GM19397 (cell line): ENCODE measurements around the gene S100A16.
"Not testable (repeated sequence)": the region's sequence is repeated elsewhere in the genome, so short reads cannot be mapped to it uniquely, and the experiment has no call there.

ENCODE experiments used
- ATAC-seq: cut with Tn5 transposase; IDR thresholded peaks from one replicate; pipeline ENCODE4 v1.9.1; 2021; ENCODE audit warnings: mild to moderate bottlenecking, moderate library complexity; ENCODE audit not compliant: unreplicated experiment

The S100A16 gene

GRCh38 chr1:153565529-153566374 lies 47.2 kb downstream of the S100A16 start, which contains the start of gene S100A2:
S100A2 (minus strand) TSS chr1:153565844; CDS start chr1:153563877, 1,967 bp downstream.
- no peak for ATAC-seq

- no peak for ATAC-seq
These were observed 48.9 kb downstream of the S100A16 start for GRCh38 chr1:153563991-153564390.

DNA sequence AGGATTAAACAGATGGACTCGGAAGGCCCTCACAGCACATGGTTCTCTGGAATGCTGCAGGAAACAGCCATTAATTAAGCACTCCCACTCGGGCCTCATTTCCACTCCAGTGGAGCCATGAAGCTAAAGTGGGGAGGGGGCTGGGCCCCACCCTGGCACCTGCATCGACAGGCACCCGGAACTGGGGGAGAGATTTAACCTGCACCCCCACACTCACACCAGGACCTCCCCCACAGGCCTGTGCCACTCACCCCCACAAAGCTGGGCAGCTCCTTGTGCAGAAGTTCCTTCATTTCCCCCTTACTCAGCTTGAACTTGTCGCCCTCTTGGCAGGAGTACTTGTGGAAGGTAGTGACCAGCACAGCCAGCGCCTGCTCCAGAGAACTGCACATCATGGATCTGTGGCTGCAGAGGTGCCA lies 49.4 kb downstream of the S100A16 start:
- no peak for ATAC-seq

DNA sequence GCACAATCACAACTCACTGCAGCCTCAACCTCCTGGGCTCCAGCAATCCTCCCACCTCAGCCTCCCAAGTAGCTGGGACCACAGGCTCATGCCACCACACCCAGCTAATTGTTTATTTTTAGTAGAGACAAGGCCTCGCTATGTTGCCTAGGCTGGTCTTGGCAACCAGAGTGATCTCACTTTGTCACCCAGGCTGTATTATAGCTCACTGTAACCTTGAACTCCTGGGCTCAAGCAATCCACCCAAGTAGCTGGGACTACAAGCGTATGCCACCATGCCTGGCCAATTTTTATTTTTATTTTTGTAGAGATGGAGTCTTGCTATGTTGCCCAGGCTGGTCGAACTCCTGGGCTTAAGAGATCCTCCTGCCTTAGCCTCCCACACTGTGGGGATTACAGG lies 50.9 kb downstream of the S100A16 start:
- not testable (repeated sequence) for ATAC-seq

- no peak for ATAC-seq
These were observed 51.4 kb downstream of the S100A16 start for GRCh38 chr1:153561466-153561985.

GRCh38 chr1:153560771-153561465 lies 52.0 kb downstream of the S100A16 start:
- no peak for ATAC-seq

DNA sequence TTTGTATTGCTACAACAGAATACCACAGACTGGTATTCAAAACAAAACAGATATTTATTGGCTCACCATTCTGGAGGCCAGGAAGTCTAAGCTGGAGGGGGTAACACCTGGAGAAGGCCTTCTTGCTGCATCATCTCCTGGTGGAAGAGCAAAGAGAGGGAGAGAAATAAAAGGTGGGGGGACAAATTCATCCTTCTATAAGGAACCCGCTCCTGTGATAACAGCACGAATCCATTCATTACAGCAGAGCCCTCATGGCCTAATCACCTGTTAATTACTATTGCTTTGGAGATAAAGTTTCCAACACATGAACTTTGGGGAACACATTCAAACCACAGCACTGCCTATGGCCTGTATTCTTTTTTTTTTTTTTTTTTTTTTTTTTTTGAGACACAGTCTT lies 52.7 kb downstream of the S100A16 start:
- ATAC-seq = no peak

GRCh38 chr1:153557877-153558276 lies 55.1 kb downstream of the S100A16 start:
- no peak for ATAC-seq
